Smooth muscle cell of the pulmonary artery (primary cell): Measurements from ENCODE around the gene PPFIA1. TPM values are rescaled to one million over a fixed set of nuclear protein-coding genes. Genes with fewer than 3 reads are reported as not detected.

Experiments
- total RNA-seq: library from RNA; depleted of rRNA; stranded (reverse); fragments of >200 nt; gene quantifications from 2 replicates; pipeline ENCODE4 v1.2.3, GENCODE V29; 2014

The PPFIA1 gene
- total RNA-seq: 46.3 and 47.7 TPM in 2 replicates

GRCh38 chr11:70270104-70270876 is at the start of gene PPFIA1:
Gene PPFIA1, plus strand, starts transcription at chr11:70270690. Its CDS starts 1,483 bp downstream, at chr11:70272173.

GRCh38 chr11:70397983-70398833 is 127.7 kb downstream of the PPFIA1 start, which contains the start of gene CTTN:
Gene CTTN, plus strand, starts transcription at chr11:70398529. Its CDS starts 8,769 bp downstream, at chr11:70407298.

Other genes starting within 250 kb of the PPFIA1 start
- gene ANO1, start 192.4 kb upstream of the PPFIA1 start, total RNA-seq: 3.8 and 11.7 TPM in 2 replicates
- gene FADD, start 67.4 kb upstream of the PPFIA1 start, total RNA-seq: 31.2 and 34.0 TPM in 2 replicates
- 320 and 445 TPM in 2 replicates for gene CTTN, start 127.8 kb downstream of the PPFIA1 start, total RNA-seq